ENCODE results near the gene SRRM5.

GRCh38 chr19:43586346-43586745, 25.5 kb upstream of the SRRM5 start:
- no peak for TF ChIP-seq EGR1 (IDR thresholded peaks at IDR 0.05; ENCODE audit: low read depth)
- TF ChIP-seq ZNF274 (IDR thresholded peaks at IDR 0.05; ENCODE audit: low read depth, low read length): no peak
- no peak for TF ChIP-seq POLR2AphosphoS5 (IDR thresholded peaks at IDR 0.05; ENCODE audit: low read depth, low read length)
- no peak for TF ChIP-seq CTCF (IDR thresholded peaks at IDR 0.05 in 2 of 3, conservative IDR thresholded peaks at IDR 0.05 in 1 of 3; ENCODE audit: borderline replicate concordance in 1 of 3, insufficient read depth in 1 of 3, low read depth in 2 of 3, low read length in 2 of 3)
- TF ChIP-seq EZH2 (IDR thresholded peaks at IDR 0.05): no peak
- no peak for TF ChIP-seq SP1 (IDR thresholded peaks at IDR 0.05; ENCODE audit: low read depth)
- TF ChIP-seq, protein P1, sequence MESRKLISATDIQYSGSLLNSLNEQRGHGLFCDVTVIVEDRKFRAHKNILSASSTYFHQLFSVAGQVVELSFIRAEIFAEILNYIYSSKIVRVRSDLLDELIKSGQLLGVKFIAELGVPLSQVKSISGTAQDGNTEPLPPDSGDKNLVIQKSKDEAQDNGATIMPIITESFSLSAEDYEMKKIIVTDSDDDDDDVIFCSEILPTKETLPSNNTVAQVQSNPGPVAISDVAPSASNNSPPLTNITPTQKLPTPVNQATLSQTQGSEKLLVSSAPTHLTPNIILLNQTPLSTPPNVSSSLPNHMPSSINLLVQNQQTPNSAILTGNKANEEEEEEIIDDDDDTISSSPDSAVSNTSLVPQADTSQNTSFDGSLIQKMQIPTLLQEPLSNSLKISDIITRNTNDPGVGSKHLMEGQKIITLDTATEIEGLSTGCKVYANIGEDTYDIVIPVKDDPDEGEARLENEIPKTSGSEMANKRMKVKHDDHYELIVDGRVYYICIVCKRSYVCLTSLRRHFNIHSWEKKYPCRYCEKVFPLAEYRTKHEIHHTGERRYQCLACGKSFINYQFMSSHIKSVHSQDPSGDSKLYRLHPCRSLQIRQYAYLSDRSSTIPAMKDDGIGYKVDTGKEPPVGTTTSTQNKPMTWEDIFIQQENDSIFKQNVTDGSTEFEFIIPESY (IDR thresholded peaks at IDR 0.05; ENCODE audit: extremely low read depth, insufficient replicate concordance, low read length): no peak
- TF ChIP-seq YY1 (IDR thresholded peaks at IDR 0.05; ENCODE audit: extremely low read depth, insufficient replicate concordance, low read depth, low read length): no peak
- TF ChIP-seq FOSL1 (IDR thresholded peaks at IDR 0.05; ENCODE audit: low read depth): no peak
- no peak for TF ChIP-seq POLR2A (IDR thresholded peaks at IDR 0.05; ENCODE audit: borderline replicate concordance, extremely low read depth, insufficient read depth, insufficient read length)
- no peak for TF ChIP-seq SIN3A (IDR thresholded peaks at IDR 0.05; ENCODE audit: low read depth)

All from HCT116 (cell line).